NCI-H187 treated with DMSO at 0.1 percent for 48 hours (cell line): ENCODE data around the gene C11orf21.

Experiments
- DNase-seq: peaks from one replicate; lab custom pipeline; 2025; lab: John Stamatoyannopoulos, UW

C11orf21 gene

GRCh38 chr11:2260491-2261364 is 41.0 kb downstream of the C11orf21 start:
- DNase-seq, result no peak

- no peak for DNase-seq
These were observed 41.7 kb downstream of the C11orf21 start for GRCh38 chr11:2259897-2260451.

GRCh38 chr11:2259466-2259830 is 42.3 kb downstream of the C11orf21 start:
- DNase-seq, result no peak

GRCh38 chr11:2258501-2259465 is 42.9 kb downstream of the C11orf21 start:
- no peak for DNase-seq

GRCh38 chr11:2256951-2257700 is 44.6 kb downstream of the C11orf21 start:
- no peak for DNase-seq

GRCh38 chr11:2256293-2256913 is 45.3 kb downstream of the C11orf21 start:
- no peak for DNase-seq

- DNase-seq, result no peak
These were observed 49.7 kb downstream of the C11orf21 start for GRCh38 chr11:2252018-2252417.

- no peak for DNase-seq
These were observed 50.6 kb downstream of the C11orf21 start for GRCh38 chr11:2251138-2251537.

- no peak for DNase-seq
These were observed 51.2 kb downstream of the C11orf21 start for GRCh38 chr11:2250485-2250884.

GRCh38 chr11:2250041-2250440 is 51.7 kb downstream of the C11orf21 start:
- no peak for DNase-seq

GRCh38 chr11:2249189-2249916 is 52.4 kb downstream of the C11orf21 start:
- no peak for DNase-seq

GRCh38 chr11:2248762-2249161 is 53.0 kb downstream of the C11orf21 start:
- DNase-seq, result no peak

GRCh38 chr11:2248242-2248641 is 53.5 kb downstream of the C11orf21 start:
- DNase-seq, result no peak

- no peak for DNase-seq
These were observed 54.2 kb downstream of the C11orf21 start for GRCh38 chr11:2247496-2247895.
